Measurements from ENCODE around the gene NCOA5.

GRCh38 chr20:46021361-46022359, 68.1 kb downstream of the NCOA5 start:
- TF ChIP-seq, protein P1, sequence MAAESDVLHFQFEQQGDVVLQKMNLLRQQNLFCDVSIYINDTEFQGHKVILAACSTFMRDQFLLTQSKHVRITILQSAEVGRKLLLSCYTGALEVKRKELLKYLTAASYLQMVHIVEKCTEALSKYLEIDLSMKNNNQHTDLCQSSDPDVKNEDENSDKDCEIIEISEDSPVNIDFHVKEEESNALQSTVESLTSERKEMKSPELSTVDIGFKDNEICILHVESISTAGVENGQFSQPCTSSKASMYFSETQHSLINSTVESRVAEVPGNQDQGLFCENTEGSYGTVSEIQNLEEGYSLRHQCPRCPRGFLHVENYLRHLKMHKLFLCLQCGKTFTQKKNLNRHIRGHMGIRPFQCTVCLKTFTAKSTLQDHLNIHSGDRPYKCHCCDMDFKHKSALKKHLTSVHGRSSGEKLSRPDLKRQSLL (tag by site-specific recombination; IDR thresholded peaks at IDR 0.05), result peak; percentile 42; the same call in 1 of the 2 replicates
- TF ChIP-seq ZNF24 (tag by site-specific recombination; IDR thresholded peaks at IDR 0.05), result peak; percentile 98
- no peak for TF ChIP-seq ZFP69B (tag by site-specific recombination; IDR thresholded peaks at IDR 0.05)
- TF ChIP-seq, protein P2, sequence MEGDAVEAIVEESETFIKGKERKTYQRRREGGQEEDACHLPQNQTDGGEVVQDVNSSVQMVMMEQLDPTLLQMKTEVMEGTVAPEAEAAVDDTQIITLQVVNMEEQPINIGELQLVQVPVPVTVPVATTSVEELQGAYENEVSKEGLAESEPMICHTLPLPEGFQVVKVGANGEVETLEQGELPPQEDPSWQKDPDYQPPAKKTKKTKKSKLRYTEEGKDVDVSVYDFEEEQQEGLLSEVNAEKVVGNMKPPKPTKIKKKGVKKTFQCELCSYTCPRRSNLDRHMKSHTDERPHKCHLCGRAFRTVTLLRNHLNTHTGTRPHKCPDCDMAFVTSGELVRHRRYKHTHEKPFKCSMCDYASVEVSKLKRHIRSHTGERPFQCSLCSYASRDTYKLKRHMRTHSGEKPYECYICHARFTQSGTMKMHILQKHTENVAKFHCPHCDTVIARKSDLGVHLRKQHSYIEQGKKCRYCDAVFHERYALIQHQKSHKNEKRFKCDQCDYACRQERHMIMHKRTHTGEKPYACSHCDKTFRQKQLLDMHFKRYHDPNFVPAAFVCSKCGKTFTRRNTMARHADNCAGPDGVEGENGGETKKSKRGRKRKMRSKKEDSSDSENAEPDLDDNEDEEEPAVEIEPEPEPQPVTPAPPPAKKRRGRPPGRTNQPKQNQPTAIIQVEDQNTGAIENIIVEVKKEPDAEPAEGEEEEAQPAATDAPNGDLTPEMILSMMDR (tag by site-specific recombination; IDR thresholded peaks at IDR 0.05), result 0 out of 2 replicates have a peak, but pooled peaks have one; percentile 2
- peak; percentile 80; the same call in 1 of the 2 replicates for TF ChIP-seq ZBTB7A (tag by site-specific recombination; IDR thresholded peaks at IDR 0.05; ENCODE audit: low read depth)
- TF ChIP-seq PRDM2 (tag by site-specific recombination; IDR thresholded peaks at IDR 0.05; ENCODE audit: borderline replicate concordance), result no peak
- no peak for TF ChIP-seq TSHZ1 (tag by site-specific recombination; IDR thresholded peaks at IDR 0.05; ENCODE audit: borderline replicate concordance)

Measured in HEK293 (cell line).